ENCODE data around the gene KNCN. TPM values are rescaled to one million over a fixed set of nuclear protein-coding genes. Genes with fewer than 3 reads are reported as not detected.

The KNCN gene
- total RNA-seq, 2 experiments from 2014 or later, result not detected

DNA sequence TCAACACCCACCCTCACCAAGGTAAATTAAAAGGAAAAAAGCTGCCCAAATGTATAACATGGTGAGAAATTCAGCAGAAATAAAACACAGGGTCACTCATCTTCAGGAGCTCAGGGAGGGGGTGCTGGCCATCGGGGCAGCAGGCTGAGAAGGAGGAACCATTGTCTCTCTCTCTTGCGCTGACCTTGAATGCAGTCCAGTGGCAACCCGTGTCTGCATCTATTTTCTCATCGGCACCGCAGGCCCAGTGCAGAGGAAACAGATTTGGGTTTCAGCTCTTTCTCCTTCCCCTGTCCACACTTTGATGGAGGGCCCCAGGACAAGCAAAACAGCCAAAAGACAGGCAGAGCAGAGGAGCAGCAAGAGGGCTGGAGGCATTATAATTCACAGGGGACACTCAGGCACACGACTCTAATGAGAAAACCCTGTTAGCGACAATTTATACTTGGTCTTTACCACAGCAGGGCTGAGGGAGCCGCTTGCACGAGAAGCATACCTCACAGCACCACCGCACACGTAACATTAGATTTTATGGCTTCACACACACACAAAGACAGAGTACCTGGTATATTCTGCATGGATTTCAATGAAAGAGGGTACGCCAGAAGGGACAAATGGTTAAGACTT, 34.0 kb upstream of the KNCN start:
- Mint-ChIP-seq H3K27ac (no peak overlapping the region), H3K4me1 (ENCODE audit: low read depth) (peaks cover 20% of the 10 kb centered on the region), H3K4me3 (no peak overlapping the region), H3K27me3 (no peaks in the 10 kb centered on the region), H3K9me3 (no peaks in the 10 kb centered on the region), H3K36me3 (ENCODE audit: low read depth) (peaks cover 82% of the 10 kb centered on the region)
- Histone ChIP-seq H3K27me3 (ENCODE audit: control insufficient read depth in 1 of 2, insufficient read depth in 2 of 2, low read length in 2 of 2) (no peaks in the 10 kb centered on the region), H3K9me3 (ENCODE audit: control insufficient read depth in 1 of 2, insufficient read depth in 1 of 2, low read length in 2 of 2) (no peaks in the 10 kb centered on the region), H3K4me1 (ENCODE audit: insufficient read depth, low read length) (peaks cover 26% of the 10 kb centered on the region), H3K4me3 (ENCODE audit: low read length) (no peak overlapping the region), H3K36me3 (ENCODE audit: insufficient read depth, low read length) (peaks cover 66% of the 10 kb centered on the region), H3K27ac (ENCODE audit: low read depth in 1 of 2, low read length in 2 of 2) (no peak overlapping the region)
- intact Hi-C loops (cut with DNase I, micrococcal nuclease), result no loop called here
- TF ChIP-seq, protein P1, sequence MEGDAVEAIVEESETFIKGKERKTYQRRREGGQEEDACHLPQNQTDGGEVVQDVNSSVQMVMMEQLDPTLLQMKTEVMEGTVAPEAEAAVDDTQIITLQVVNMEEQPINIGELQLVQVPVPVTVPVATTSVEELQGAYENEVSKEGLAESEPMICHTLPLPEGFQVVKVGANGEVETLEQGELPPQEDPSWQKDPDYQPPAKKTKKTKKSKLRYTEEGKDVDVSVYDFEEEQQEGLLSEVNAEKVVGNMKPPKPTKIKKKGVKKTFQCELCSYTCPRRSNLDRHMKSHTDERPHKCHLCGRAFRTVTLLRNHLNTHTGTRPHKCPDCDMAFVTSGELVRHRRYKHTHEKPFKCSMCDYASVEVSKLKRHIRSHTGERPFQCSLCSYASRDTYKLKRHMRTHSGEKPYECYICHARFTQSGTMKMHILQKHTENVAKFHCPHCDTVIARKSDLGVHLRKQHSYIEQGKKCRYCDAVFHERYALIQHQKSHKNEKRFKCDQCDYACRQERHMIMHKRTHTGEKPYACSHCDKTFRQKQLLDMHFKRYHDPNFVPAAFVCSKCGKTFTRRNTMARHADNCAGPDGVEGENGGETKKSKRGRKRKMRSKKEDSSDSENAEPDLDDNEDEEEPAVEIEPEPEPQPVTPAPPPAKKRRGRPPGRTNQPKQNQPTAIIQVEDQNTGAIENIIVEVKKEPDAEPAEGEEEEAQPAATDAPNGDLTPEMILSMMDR (IDR thresholded peaks at IDR 0.05), result no peak
- POLR2A ChIA-PET, result no interaction called here
- CTCF ChIA-PET, result no interaction called here
- DNase-seq (no peak), ATAC-seq (ENCODE audit: poor library complexity) (no peak)

DNA sequence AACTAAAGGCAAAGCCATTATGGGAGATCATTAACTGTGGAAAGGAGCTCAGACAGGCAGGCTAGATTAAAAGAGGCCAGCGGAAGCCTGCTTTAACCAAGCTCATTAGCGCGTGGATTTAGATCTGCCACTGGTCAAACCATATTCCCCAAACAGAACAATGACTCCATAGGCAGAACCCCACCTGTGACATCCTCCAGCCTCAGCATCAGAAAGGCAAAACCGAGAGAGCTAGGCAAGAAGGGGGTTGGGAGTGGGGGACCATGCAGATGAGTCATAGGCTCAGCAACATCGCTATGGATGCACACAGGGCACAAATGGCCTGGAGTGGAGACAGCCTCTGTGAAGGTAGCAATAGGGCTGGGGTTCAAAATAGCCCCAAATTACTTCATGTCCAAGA, 32.0 kb upstream of the KNCN start:
- no peak for ATAC-seq (ENCODE audit: poor library complexity)
- Mint-ChIP-seq H3K36me3 (ENCODE audit: low read depth) (peaks cover 81% of the 10 kb centered on the region), H3K9me3 (no peaks in the 10 kb centered on the region), H3K4me3 (no peak overlapping the region), H3K4me1 (ENCODE audit: low read depth) (peaks cover 13% of the 10 kb centered on the region), H3K27me3 (no peaks in the 10 kb centered on the region), H3K27ac (no peak overlapping the region)
- Histone ChIP-seq H3K4me1 (ENCODE audit: insufficient read depth, low read length) (peaks cover 28% of the 10 kb centered on the region), H3K4me3 (ENCODE audit: low read length) (no peak overlapping the region), H3K9me3 (ENCODE audit: control insufficient read depth in 1 of 2, insufficient read depth in 1 of 2, low read length in 2 of 2) (no peaks in the 10 kb centered on the region), H3K27me3 (ENCODE audit: control insufficient read depth in 1 of 2, insufficient read depth in 2 of 2, low read length in 2 of 2) (no peaks in the 10 kb centered on the region), H3K36me3 (ENCODE audit: insufficient read depth, low read length) (peaks cover 68% of the 10 kb centered on the region), H3K27ac (ENCODE audit: low read depth in 1 of 2, low read length in 2 of 2) (no peak overlapping the region)
- ChIA-PET POLR2A (interaction anchor here (1.0 kb wide), 1 partner anchor 20 kb away, joined by 4 read pairs; the partner anchor contains the start of gene MKNK1), CTCF (no interaction called here)
- DNase-seq, result no peak
- TF ChIP-seq, protein P1 (IDR thresholded peaks at IDR 0.05), result no peak
- intact Hi-C loops (cut with DNase I, micrococcal nuclease), result no loop called here

DNA sequence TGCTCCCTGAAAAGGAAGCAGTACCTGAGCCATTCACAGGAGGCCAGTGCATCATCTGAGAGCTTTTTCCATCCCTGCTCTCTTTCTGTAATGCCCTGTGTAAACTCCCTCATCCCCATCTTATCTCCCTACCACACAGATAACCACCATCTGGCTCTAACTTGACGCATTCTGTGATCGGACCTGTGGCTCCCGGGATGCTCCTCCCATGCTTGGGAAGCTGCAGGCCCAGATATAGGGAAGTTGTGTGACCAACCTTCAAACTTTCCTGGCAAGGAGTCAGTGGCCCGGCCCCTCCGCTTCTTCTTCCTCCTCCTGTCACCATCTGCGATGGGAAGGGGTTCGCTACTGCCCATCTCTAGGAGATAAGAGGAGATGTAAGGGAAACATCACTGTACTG, 31.5 kb upstream of the KNCN start:
- Histone ChIP-seq H3K4me3 (ENCODE audit: low read length) (no peak overlapping the region), H3K9me3 (ENCODE audit: control insufficient read depth in 1 of 2, insufficient read depth in 1 of 2, low read length in 2 of 2) (no peaks in the 10 kb centered on the region)

More for the DNA sequence above, 31.5 kb upstream of the KNCN start:
- ChIA-PET POLR2A (interaction anchor here (1.0 to 1.1 kb wide), 2 partner anchors 12 to 21 kb away, joined by 3 to 4 read pairs; partner anchors contain the start of gene MKNK1), CTCF (interaction anchor here (0.9 kb wide), 1 partner anchor 35 kb away, joined by 3 read pairs; no protein-coding TSS in a partner anchor)
- Mint-ChIP-seq H3K4me1 (ENCODE audit: low read depth) (peaks cover 13% of the 10 kb centered on the region), H3K27ac (no peak overlapping the region), H3K9me3 (no peaks in the 10 kb centered on the region), H3K27me3 (no peaks in the 10 kb centered on the region), H3K36me3 (ENCODE audit: low read depth) (peaks cover 86% of the 10 kb centered on the region), H3K4me3 (no peak overlapping the region)
- peaks cover 73% of the 10 kb centered on the region for H3K36me3 ChIP-seq (ENCODE audit: insufficient read depth, low read length)
- TF ChIP-seq, protein P1 (IDR thresholded peaks at IDR 0.05), result no peak
- DNase-seq (no peak), ATAC-seq (ENCODE audit: poor library complexity) (no peak)
- H3K4me1 ChIP-seq (ENCODE audit: insufficient read depth, low read length), result peaks cover 28% of the 10 kb centered on the region
- no peak overlapping the region for H3K27ac ChIP-seq (ENCODE audit: low read depth in 1 of 2, low read length in 2 of 2)
- intact Hi-C loops (cut with DNase I, micrococcal nuclease), result no loop called here
- H3K27me3 ChIP-seq (ENCODE audit: control insufficient read depth in 1 of 2, insufficient read depth in 2 of 2, low read length in 2 of 2), result no peaks in the 10 kb centered on the region
